Inferior parietal cortex (tissue), 1 donor: ENCODE measurements around the gene PPA2.
A peak's percentile ranks its signal among the peaks of the same experiment; 100 is the strongest.
"Not testable (repeated sequence)": the region's sequence is repeated elsewhere in the genome, so short reads cannot be mapped to it uniquely, and the experiment has no call there.

Experiments
- DNase-seq: peaks from one replicate; pipeline ENCODE4 v3.0.0-alpha.2; 2016; ENCODE audit errors: extremely low spot score

Gene PPA2

DNA sequence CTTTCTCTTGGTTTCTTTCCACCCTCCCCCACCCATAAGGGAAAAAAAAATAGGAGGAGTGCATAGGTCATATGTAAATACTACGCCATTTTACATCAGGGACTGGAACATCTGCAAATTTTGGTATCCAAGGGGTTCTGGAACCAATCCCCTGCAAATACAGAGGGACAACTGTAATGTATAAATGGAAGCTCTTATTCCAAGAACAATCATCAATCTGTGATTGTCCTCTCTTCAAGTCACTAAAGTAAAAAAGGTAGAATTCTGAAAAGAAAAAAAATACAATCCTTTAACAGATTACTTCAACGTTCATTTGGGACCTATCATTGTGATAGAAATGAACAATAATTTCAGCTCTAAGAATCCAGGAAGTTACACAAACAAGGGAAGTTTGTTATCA lies 13.6 kb downstream of the PPA2 start:
- DNase-seq = peak; percentile 11

DNA sequence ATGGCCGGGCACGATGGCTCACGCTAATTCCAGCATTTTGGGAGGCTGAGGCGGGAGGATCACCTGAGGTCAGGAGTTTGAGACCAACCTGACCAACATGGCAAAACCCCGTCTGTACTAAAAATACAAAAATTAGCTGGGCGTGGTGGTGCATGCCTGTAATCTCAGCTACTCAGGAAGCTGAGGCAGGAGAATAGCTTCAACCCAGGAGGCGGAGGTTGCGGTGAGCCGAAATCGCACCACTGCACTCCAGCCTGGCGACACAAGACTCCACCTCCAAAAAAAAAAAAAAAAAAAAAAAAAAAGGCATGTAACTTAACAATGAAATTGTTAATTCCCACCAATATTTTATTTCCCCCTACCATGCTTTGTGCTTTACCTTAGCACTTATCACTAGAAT lies 15.3 kb downstream of the PPA2 start:
- DNase-seq = not testable (repeated sequence)

DNA sequence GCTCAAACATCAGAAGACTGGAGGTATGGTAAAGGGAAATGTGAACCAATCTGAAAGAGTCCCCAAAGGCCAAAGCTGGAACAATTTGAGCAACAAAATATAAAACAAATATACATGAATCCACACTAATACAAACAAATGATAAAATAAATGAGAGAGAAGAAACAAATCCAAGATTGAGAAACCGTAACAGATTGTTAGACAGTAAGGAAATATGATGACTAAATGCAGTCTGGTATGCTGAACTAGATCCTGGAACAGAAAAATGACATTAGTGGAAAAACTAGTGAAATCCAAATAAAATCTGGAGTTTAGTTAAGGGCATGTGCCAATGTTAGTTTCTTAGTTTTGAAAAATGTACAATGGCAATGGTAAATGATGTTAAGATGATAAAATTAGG lies 15.9 kb downstream of the PPA2 start:
- DNase-seq = no peak

DNA sequence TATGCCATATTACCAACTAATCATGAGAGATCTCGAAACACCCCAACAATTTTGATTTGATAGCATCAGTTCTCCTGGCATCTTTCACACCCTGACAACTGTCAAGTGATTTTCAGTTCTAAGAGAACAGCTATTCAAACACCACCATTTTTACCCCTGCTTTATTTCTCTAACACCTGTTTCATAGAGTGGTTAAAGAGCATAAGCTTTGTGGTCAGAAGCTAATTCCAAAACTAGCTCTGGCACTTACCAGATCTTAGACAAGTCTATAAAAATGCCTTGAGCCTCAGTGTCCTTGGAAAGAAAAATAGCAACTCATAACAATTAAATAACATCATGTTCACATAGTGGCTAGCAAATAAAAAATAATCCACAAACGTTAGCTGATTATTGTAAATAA lies 17.9 kb downstream of the PPA2 start:
- DNase-seq = no peak

DNA sequence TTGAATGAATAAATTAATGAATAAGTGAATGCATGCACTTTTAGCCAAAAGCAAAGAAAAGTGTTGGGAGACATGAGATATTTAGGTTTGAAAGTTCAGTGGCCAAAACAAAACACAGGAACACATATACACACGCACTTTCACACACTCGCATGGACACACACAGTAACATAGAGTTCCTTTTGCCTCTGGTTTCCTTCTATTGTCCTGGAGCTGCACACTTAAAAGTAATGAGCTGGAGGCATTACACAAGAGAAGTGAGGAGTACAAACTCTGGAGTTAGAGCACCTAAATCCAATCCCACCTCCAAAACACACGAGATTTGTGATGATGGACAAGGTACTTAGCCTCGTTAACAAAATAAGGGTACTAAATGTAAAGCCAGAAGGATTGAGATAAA lies 18.7 kb downstream of the PPA2 start:
- DNase-seq = no peak

DNA sequence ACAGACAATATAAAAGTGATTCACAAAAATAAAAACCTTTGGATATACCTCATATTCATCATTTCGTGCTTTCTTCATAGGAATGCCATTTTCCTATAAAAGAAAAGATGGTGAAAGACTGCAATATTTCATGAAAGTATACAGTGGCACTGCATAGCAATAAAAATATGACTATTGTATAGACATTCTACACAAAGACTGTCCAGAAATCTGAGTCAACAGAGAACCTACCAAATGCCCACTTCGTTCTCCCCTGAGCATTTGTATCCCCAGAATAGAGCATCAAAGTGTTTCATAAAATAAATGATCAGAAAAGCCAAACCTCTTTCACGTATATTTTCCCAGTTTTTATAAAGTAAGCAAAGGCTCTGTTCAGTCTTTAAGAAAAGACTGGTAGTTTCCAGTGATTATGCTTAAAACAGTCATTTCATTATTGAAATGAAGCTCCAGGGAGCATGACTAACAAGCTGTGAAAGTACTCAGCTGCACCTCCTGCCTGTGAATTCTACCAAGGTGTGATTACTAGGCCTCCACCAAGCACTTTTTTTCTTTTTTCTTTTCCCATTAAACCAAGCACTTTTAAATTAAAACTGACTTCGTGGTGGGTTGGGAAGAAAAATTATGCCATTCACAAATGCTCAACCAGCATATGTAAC lies 20.2 kb downstream of the PPA2 start:
- DNase-seq = no peak

DNA sequence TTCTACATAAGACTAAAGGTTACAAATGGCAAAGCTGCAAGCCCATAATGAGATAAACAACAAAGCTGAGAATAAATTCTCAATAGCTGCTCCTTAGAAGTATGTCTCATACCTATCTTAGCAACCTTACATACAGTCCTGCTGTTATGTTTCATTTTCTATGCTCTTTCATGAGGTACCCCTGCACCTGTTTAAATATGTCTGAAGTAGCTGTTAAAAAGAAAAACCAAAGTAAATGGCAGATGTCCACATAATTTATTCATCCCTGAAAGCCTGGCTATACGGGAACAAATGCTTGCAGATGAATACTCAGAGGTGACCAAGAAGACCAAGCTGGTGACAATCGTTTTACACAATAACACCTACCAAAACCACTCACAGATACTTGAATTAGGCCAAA lies 22.5 kb downstream of the PPA2 start:
- no peak for DNase-seq

DNA sequence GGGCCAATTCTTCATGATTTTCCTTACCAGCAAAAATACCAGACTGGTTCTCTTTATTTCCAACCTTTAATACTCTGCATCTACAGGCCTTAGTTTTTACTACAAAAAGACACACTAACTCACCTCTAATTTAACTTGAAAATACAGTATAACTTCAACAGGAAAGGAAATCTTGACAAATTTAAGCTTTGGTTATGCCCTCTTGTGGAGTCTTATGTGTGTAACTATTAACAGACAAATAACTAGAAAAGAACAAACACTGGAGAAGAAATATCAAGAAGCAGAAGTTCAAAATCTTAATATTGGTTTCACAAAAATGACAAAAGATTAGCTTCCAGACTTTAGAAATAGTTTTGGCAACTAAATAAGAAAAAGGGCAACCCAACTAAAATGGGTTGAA lies 33.0 kb downstream of the PPA2 start:
- no peak for DNase-seq

DNA sequence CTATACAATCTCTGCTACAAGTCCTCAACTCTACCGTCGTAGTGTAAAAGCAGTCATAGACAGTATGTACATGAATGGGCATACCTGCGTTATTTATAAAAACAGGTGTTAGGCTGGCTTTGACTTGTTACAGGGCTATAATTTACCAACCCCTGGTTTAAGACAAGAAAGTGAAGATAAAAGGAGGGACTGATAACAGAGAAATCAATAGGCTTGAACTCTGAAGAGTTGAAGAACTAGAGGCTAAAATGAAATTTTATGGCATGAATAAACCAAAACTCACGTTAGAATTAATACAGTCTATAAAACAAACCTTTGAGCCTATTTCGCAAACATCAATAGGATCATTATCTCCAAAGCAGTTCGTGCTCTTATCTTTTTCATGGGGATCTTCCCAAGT lies 36.2 kb downstream of the PPA2 start:
- no peak for DNase-seq

DNA sequence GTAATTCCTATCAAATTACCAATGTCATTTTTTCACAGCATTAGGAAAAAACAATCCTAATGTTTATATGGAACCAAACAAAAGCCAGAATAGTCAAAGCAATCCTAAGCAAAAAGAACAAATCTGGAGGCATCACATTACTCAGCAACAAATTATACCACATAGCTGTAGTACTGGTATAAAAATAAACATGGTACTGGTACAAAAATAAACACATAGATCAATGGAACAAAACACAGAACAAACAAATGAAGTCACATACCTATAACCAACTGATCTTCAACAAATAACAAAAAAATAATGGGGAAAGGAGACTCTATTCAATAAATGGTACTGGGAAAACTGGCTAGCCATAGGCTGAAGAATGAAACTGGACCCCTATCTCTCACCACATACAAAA lies 37.4 kb downstream of the PPA2 start:
- DNase-seq = no peak

DNA sequence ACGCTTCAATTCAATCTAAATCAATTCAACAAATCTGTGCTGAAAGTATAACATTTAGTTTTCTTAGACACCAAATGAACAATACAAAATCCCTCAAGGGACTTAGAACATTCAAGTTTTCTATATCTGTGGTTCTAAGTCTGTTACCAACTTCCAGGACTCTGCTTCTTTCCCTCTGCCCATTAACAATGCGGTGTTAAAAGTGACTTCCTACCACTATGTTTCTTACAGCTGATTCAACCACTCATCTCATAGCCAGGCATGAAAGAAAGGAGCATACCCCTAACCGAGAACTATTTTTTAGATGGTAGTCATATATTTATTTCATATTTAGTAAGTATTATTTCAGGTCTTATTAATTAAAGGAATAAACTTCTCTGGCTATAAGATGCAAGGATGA lies 38.9 kb downstream of the PPA2 start:
- DNase-seq = no peak

DNA sequence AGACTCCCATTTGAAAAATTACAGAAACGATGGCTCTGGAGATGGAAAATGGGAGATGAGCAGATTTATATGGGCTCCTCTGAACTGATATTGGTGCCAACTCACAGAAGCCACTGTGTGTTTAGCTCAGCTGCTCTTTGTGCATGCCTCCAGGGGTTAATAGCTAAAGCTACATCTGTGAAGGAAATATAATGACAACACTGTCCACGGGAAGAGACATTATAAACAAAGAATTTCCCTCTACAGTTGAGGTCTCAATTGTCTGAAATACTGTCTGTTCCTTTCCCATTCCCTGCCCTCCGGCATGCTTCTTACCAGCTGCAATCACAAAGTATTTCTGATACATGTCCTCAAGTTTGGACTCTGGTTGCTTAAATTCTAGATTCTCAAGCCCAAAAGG lies 40.4 kb downstream of the PPA2 start:
- DNase-seq = no peak

DNA sequence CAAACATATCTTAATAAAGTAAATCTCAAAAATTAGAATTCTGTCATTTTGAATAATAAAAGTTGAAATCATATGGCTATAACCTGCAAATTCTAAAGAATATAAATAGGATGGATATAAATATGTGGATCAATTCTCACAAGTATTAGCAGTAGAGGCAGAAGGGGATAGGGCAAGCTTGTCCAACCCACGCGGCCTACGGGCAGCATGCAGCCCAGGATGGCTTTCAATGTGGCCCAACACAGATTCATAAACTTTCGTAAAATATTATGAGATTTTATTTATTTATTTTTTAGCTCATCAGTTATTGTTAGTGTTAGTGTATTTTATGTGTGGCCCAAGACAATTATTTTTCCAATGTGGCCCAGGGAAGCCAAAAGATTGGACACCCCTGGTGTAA lies 41.4 kb downstream of the PPA2 start:
- DNase-seq = no peak

DNA sequence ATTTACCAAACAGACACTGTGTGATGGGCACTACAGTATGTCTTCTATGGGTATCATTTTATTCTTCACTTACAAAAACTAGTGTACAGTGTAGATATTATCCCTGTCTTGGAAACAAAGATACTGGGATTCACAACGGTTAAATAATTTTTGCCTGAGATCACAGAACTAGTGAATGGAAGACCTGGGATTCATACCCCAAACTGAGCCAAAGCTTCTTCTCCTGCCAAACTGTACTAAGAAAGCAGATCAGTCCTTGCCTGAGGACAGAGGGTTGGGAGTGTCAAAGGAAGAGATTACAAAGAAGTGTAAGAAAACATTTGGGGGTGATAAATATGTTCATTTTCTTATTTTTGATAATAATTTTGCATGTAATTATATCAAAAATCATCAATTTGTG lies 43.1 kb downstream of the PPA2 start:
- DNase-seq = no peak

DNA sequence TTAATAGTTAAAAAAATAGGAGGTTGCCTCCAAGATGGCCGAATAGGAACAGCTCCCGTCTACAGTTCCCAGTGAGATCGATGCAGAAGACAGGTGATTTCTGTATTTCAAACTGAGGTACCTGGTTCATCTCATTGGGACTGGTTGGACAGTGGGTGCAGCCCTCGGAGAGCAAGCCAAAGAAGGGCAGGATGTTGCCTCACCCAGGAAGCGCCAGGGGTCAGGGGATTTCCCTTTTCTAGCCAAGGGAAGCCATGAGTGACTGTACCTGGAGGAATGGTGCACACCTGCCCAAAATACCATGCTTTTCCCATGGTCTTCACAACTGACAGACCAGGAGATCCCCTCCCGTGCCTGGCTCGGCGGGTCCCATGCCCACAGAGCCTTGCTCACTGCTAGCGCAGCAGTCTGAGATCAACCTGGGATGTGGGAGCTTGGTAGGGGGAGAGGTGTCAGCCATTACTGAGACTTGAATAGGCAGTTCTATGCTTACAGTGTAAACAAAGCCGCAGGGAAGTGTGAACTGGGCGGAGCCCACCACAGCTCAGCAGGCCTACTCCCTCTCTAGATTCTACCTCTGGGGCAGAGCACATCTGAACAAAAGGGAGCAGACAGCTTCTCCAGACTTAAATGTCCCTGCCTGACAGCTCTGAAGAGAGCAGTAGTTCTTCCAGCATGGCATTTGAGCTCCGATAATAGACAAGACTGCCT lies 47.5 kb downstream of the PPA2 start:
- no peak for DNase-seq

DNA sequence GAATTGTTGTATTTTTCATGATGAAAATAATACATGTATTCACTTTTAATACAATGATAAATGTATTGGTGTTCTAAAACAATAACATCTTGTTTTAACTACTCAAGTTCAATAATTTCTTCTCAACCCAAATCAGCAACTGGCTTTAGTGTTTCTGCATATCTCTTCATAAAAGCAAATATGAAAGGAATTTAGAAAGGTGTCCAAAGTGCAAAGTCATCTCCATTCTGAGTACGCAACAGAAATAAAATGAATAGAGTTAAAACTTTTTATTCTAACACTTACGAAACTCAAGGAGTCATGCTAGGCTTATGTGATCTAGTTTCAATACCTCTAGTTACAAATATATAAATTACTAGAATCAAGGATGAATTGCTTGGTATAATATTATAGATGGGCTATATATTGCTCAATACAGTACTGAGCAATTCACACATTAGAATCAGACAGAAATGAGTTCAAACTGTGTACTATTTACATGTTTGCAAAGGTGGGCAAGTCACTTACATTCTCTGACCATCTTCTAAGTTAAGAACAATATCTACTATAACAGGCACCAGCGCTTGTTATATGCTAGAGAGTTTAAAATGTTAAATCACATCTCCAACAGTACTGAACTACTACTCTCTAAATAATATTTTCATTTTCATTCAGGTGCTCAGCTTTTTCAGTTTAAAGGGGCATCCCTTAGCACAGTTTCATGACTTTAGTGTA lies 51.5 kb downstream of the PPA2 start:
- no peak for DNase-seq

DNA sequence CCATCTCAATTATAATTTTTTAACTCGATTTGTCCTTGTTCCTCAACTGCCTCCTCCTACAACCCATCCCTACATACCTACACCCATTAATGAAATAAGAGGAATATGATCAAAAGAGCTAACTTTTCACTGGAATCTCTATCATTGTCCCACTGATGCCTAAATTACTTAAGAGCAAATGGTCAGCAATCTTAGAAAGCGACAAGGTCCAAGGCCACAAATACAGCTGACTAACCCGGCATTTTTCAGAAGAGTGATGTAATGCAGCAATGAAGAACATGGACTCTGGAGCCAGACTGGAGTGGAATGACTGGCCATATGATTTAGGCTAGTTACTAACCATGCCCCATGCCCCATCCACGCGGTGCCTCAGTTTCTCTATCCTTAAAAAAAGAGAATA lies 56.2 kb downstream of the PPA2 start:
- DNase-seq = no peak

DNA sequence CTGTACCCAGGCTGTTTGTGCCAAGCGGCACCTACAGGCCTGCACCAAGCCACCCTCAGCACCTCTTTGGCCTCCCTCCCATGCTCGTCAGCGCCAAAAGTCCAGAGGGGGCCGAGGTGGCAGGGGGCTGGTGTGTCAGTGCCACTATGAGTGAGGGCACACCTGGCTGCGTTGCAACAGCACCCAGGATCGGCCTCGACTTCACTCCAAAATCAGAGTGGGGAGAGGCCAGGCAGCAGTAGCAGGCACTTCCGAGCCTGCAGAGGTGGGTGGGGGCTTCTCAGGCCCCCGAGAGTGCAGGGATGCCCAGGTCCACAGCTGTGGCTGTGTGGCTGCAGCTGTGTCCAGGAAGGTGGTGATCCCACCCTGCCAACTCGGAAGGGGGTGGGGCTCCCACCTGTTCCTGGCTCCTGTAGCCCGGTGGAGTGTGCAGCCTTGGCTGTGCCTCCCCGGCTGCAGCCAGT lies 58.5 kb downstream of the PPA2 start:
- DNase-seq = no peak

DNA sequence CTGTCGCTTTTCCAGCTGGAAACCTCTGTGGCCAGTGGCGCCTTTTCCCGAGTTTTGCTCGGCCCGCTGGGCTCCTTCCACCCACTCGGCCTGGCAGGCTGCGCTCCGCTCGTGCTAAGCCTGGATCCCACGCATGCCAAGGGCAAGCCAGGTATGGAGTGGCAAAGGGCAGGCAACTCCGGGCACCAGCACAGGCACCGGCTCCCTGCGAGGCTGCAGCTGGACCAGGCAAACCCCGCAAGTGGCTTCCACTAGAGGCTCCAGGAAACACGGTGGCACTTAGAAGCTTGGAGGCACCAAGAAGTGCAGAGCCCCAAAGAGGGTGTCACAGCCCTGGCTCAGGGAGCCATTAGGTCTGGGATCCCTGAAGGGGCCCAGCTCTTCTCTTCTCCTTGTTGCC lies 59.5 kb downstream of the PPA2 start:
- no peak for DNase-seq

DNA sequence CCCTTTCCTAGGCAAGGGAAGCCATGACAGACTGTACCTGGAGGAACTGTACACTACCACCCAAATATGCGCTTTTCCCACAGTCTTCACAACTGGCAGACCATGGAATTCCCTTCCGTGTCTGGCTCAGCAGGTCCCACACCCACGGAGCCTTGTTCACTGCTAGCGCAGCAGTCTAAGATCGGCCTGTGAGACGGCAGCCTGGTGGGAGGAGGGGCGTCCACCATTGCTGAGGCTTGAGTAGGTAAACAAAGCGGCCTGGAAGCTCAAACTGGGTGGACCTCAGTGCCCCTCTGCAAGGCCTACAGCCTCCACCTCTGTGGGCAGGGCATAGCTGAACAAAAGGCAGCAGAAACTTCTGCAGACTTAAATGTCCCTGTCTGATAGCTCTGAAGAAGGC lies 64.7 kb downstream of the PPA2 start:
- not testable (repeated sequence) for DNase-seq

DNA sequence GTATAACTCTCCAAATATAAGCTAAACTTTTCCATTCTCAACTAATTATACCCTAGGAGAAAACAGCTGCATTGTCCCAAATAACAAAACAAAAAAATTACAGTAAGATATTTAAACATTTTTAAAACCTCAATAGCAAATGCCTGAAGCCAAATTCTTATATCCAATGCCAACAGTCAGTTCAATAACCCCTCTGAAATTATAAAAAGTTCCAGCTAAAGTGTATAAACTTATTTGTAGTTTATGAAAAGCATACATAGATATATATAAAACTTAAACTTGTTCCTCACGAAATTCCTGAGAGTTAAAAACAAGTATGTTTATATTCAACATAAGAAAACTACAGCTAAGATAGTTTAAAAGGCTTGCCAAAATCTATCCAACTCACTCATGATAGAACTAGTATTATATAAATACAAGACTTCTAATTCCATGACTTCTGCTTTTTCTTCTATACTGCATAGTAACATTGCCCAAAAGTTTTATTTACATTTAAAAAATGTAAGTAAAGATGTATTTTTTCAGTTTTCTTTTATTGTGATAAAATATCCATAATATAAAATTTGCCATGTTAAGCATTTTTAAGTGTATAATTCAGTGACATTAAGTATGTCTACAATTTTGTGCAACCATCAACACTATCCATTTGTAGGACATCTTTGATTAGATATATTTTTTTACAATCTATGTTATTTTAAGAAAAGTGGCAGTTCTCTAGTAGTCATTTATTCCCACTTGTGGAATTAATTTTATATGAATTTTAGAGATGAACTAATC lies 72.8 kb downstream of the PPA2 start:
- no peak for DNase-seq

DNA sequence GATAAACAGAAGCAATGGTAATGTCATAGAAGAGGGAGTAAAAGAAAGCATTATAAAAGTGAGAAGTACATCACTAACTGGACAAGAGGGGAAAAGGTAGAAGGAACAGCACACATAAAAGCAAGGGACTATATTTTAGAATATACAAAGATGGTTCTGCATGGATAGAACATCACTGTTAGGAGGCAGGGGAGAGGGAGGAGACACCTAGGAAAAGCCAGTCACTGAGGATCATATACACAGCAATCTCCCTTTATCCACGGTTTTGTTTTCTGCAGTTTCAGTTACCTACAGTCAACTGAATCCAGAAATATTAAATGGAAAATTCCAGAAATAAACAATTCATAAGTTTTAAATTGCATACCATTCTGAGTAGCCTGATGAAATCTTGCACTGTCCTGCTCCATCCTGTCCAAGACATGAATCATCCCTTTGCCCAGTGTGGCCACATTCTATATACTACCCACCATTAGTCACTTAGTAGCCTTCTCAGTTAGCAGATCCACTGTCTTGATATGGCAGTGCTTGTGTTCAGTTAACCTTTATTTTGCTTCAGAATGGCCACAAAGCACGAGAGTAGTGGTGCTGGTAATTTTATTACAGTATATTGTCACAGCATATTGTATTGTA lies 74.2 kb downstream of the PPA2 start:
- DNase-seq = no peak
